PFSK-1 (cell line): ENCODE data around the gene MEX3A.

Experiments
- POLR2AphosphoS5 ChIP-seq: IDR thresholded peaks from 2 replicates; pipeline ENCODE4 v1.6.1; 2012; ENCODE audit warnings: low read depth, mild to moderate bottlenecking, control low read depth, low read length, moderate library complexity
- TAF1 ChIP-seq: IDR thresholded peaks from 2 replicates; pipeline ENCODE4 v1.6.1; 2012; ENCODE audit warnings: low read length, control low read depth, borderline replicate concordance; ENCODE audit not compliant: insufficient read depth
- TF ChIP-seq, protein P1 (sequence below), 2 experiments: IDR thresholded peaks; 2 replicates each; pipeline versions ENCODE4 v1.6.1 to v1.8.0; 2011 to 2012; ENCODE audit warnings: low read depth in 2 of 2, low read length in 2 of 2, control low read depth in 1 of 2, inconsistent platforms in 1 of 2, mild to moderate bottlenecking in 1 of 2, moderate library complexity in 1 of 2; ENCODE audit not compliant: insufficient read depth in 1 of 2

GRCh38 chr1:156104065-156104810, 22.0 kb upstream of the MEX3A start:
- TF ChIP-seq TAF1 (no peak), POLR2AphosphoS5 (no peak)
- TF ChIP-seq, protein P1, sequence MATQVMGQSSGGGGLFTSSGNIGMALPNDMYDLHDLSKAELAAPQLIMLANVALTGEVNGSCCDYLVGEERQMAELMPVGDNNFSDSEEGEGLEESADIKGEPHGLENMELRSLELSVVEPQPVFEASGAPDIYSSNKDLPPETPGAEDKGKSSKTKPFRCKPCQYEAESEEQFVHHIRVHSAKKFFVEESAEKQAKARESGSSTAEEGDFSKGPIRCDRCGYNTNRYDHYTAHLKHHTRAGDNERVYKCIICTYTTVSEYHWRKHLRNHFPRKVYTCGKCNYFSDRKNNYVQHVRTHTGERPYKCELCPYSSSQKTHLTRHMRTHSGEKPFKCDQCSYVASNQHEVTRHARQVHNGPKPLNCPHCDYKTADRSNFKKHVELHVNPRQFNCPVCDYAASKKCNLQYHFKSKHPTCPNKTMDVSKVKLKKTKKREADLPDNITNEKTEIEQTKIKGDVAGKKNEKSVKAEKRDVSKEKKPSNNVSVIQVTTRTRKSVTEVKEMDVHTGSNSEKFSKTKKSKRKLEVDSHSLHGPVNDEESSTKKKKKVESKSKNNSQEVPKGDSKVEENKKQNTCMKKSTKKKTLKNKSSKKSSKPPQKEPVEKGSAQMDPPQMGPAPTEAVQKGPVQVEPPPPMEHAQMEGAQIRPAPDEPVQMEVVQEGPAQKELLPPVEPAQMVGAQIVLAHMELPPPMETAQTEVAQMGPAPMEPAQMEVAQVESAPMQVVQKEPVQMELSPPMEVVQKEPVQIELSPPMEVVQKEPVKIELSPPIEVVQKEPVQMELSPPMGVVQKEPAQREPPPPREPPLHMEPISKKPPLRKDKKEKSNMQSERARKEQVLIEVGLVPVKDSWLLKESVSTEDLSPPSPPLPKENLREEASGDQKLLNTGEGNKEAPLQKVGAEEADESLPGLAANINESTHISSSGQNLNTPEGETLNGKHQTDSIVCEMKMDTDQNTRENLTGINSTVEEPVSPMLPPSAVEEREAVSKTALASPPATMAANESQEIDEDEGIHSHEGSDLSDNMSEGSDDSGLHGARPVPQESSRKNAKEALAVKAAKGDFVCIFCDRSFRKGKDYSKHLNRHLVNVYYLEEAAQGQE (IDR thresholded peaks at IDR 0.05; ENCODE audit: insufficient read depth in 1 of 2, low read depth in 2 of 2, low read length in 2 of 2), result no peak
